ENCODE results near the gene RAPH1.

The RAPH1 gene

DNA sequence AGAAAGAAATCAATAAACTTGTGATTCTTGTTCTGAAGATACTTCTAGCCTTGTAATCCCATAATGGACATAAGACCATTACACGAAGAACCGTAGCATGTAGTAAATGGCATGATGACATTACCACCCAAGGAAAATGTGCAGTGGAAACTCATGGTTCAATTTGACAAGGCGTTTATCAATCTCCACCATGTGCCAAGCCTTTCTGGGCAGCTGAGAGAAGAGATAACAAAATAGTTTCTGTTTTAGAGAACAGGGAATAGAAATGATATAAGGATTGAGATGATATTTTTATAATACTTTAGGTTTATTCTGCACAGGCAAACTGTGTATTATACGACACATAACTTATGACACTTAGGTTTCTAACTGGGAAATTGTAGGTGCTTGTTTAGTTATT, 187.7 kb downstream of the RAPH1 start:
- no peak for DNase-seq

DNA sequence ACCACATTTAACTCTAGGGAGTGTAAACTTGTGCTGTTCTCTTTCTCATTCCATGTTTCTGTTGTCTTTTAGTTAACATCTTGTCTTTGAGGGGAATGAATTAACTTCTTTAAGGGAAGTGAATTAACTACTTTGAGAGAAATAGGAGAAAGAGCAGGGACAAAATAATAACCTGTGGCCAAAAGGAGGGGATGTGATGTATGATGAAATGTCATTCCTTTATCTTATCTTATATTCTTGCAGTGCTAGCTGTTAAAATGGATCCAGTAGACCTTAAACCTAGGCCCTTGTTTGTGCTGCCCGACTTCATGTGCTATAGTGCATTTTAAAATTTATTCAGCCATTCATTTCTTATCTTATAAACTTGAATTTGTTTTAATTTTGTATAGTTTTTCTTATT, 188.5 kb downstream of the RAPH1 start:
- no peak for DNase-seq

- DNase-seq = no peak
These were observed 190.4 kb downstream of the RAPH1 start for GRCh38 chr2:203344667-203345066.
